HepG2 (cell line): Measurements from ENCODE around the gene KLKB1. TPM values are rescaled to one million over a fixed set of nuclear protein-coding genes. Genes with fewer than 3 reads are reported as not detected.

Source experiments
- ARNT2 ChIP-seq: sonication (generic); formaldehyde crosslinking; IDR thresholded peaks from 2 replicates; pipeline ENCODE4 v1.8.0; 2022; ENCODE audit warnings: mild to moderate bottlenecking, low read depth, missing genetic modification reagents, moderate library complexity
- BCLAF1 ChIP-seq: fragments of 450-650 bp; IDR thresholded peaks from 2 replicates; pipeline ENCODE4 v1.6.1; 2017; ENCODE audit warnings: mild to moderate bottlenecking
- HMGXB4 ChIP-seq, 2 experiments: sonication (generic) in 1 of 2; formaldehyde crosslinking in 1 of 2; IDR thresholded peaks; 2 replicates each; pipeline versions ENCODE4 v1.4.0 to v1.6.1; 2018 to 2020; ENCODE audit warnings: missing genetic modification reagents in 2 of 2, borderline replicate concordance in 1 of 2, low read depth in 1 of 2, mild to moderate bottlenecking in 1 of 2, missing biosample characterization in 1 of 2
- HOXA3 ChIP-seq: sonication (generic); formaldehyde crosslinking; IDR thresholded peaks from 2 replicates; pipeline ENCODE4 v1.5.0; 2020; ENCODE audit warnings: missing genetic modification reagents
- JUNB ChIP-seq: sonication (generic); formaldehyde crosslinking; IDR thresholded peaks from 2 replicates; pipeline ENCODE4 v1.8.0; 2022; ENCODE audit warnings: missing genetic modification reagents, mild to moderate bottlenecking, borderline replicate concordance
- MYC ChIP-seq: sonication (generic); formaldehyde crosslinking; IDR thresholded peaks from 2 replicates; pipeline ENCODE4 v1.9.0; 2021; ENCODE audit warnings: missing genetic modification reagents, borderline replicate concordance
- RNF219 ChIP-seq: sonication (generic); formaldehyde crosslinking; IDR thresholded peaks from 2 replicates; pipeline ENCODE4 v1.5.0; 2020; ENCODE audit warnings: mild to moderate bottlenecking, missing genetic modification reagents
- SRY ChIP-seq: sonication (generic); formaldehyde crosslinking; IDR thresholded peaks from 2 replicates; pipeline ENCODE4 v1.8.0; 2022; ENCODE audit warnings: mild to moderate bottlenecking, missing genetic modification reagents
- ZBTB37 ChIP-seq: sonication (generic); formaldehyde crosslinking; IDR thresholded peaks from 2 replicates; pipeline ENCODE4 v1.4.0; 2020; ENCODE audit warnings: mild to moderate bottlenecking, missing genetic modification reagents
- ZC3H4 ChIP-seq: sonication (generic); formaldehyde crosslinking; IDR thresholded peaks from 2 replicates; pipeline ENCODE4 v1.4.0; 2020; ENCODE audit warnings: missing genetic modification reagents, borderline replicate concordance
- ZEB1 ChIP-seq: IDR thresholded peaks from 2 replicates; pipeline ENCODE4 v1.6.1; 2012; ENCODE audit warnings: mild to moderate bottlenecking, low read depth, inconsistent platforms; ENCODE audit not compliant: insufficient replicate concordance
- ZNF570 ChIP-seq: sonication (generic); formaldehyde crosslinking; IDR thresholded peaks from 2 replicates; pipeline ENCODE4 v1.4.0; 2020; ENCODE audit warnings: mild to moderate bottlenecking, missing genetic modification reagents, borderline replicate concordance
- ZNF605 ChIP-seq: sonication (generic); formaldehyde crosslinking; IDR thresholded peaks from 2 replicates; pipeline ENCODE4 v1.8.0; 2022; ENCODE audit warnings: mild to moderate bottlenecking, missing genetic modification reagents
- ZNF691 ChIP-seq: sonication (generic); formaldehyde crosslinking; IDR thresholded peaks from 2 replicates; pipeline ENCODE4 v1.4.0; 2020; ENCODE audit warnings: missing genetic modification reagents, low read depth, mild to moderate bottlenecking, borderline replicate concordance
- ZNF761 ChIP-seq: sonication (generic); formaldehyde crosslinking; conservative IDR thresholded peaks from 2 replicates; pipeline ENCODE4 v1.4.0; 2020; ENCODE audit warnings: mild to moderate bottlenecking, missing genetic modification reagents
- polyA plus RNA-seq, 8 experiments: library from polyadenylated mRNA; depleted of rRNA in 3 of 8; stranded (reverse) in 7 of 8; unstranded in 1 of 8; fragments of >200 nt; fragmentation: Illumina TruSeq in 4 of 8; extraction: Trizol in 4 of 8; gene quantifications; 2 replicates each; pipeline versions ENCODE4 v1.2.1 to v1.2.3, GENCODE V29; 2011 to 2016; ENCODE audit warnings: low read depth in 4 of 8, missing spikeins in 1 of 8, mixed read lengths in 1 of 8; ENCODE audit not compliant: insufficient read depth in 1 of 8
- total RNA-seq, 5 experiments: library from RNA; depleted of rRNA; stranded (reverse); fragments of >200 nt; fragmentation: Illumina TruSeq; extraction: Trizol; gene quantifications; 2 replicates each; pipeline ENCODE4 v1.2.3, GENCODE V29; 2016; ENCODE audit warnings: low read depth in 1 of 5

KLKB1 gene
- total and polyA plus RNA-seq, 2 of the 13 experiments (the other 11 are each of a cell fraction or from before 2014, with no cell fraction given) = 0.26 to 0.49 TPM

GRCh38 chr4:186260504-186261448 lies 33.5 kb downstream of the KLKB1 start (continued):
- TF ChIP-seq ZNF691 (CRISPR knock-in tag) (0 out of 2 replicates have a peak, but pooled peaks have one; percentile 80), ZNF761 (CRISPR knock-in tag) (peak; percentile 69), MYC (CRISPR knock-in tag) (peak; percentile 99), ZBTB37 (CRISPR knock-in tag) (peak; percentile 63), ZNF605 (CRISPR knock-in tag) (peak; percentile 98), ZC3H4 (CRISPR knock-in tag) (no peak), HMGXB4 (CRISPR knock-in tag; IDR thresholded peaks at IDR 0.05; ENCODE audit: borderline replicate concordance in 1 of 2, low read depth in 1 of 2) (peak; percentile 61 to 68; a peak in 3 of 4 replicates), HOXA3 (CRISPR knock-in tag) (peak; percentile 92), ARNT2 (CRISPR knock-in tag) (0 out of 2 replicates have a peak, but pooled peaks have one; percentile 62), BCLAF1 (no peak), JUNB (peak; percentile 76), ZNF570 (CRISPR knock-in tag) (no peak), SRY (CRISPR knock-in tag) (peak; percentile 88), RNF219 (CRISPR knock-in tag) (peak; percentile 94), ZEB1 (no peak)
